ENCODE data around the gene PDLIM3.

The PDLIM3 gene

DNA sequence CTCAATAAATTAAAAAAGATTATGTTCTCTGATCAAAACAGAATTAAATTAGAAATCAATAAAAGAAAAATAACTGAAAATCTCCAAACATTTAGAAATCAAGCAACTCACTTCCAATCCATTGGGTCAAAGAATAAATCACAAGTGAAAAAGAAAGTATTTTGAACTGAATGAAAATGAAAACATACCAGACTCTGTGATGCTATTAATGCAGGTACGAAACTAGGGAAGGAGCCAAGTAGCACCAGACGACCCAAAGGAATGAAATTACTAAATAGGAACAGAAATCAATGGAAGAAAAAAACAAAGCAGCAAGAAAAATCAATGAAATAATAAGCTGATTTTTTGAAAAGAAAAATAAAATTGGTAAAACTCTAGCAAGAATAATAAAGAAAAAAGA lies 79.2 kb downstream of the PDLIM3 start:
- Histone ChIP-seq H3K4me2 (ENCODE audit: low read length) (no peak overlapping the region), H3F3A (ENCODE audit: control insufficient read depth, insufficient read depth) (no peaks in the 10 kb centered on the region), H3K36me3 (ENCODE audit: control insufficient read depth, low read length) (no peaks in the 10 kb centered on the region), H4K20me1 (ENCODE audit: control insufficient read depth, insufficient read depth, low read depth, low read length) (no peaks in the 10 kb centered on the region), H3K27me3 (ENCODE audit: control insufficient read depth, low read length) (peaks cover 33% of the 10 kb centered on the region), H3K9me2 (replicated peaks; ENCODE audit: control insufficient read depth, low read length) (no peaks in the 10 kb centered on the region), H3K9me3 (ENCODE audit: control insufficient read depth, insufficient read depth, low read length) (no peaks in the 10 kb centered on the region), H3K4me1 (ENCODE audit: control insufficient read depth, low read length) (no peaks in the 10 kb centered on the region), H3K27ac (ENCODE audit: low read depth, low read length) (no peak overlapping the region), H3K79me2 (ENCODE audit: control insufficient read depth, low read length) (no peaks in the 10 kb centered on the region), H3K4me3 (ENCODE audit: low read length) (no peak overlapping the region)
- no peak for TF ChIP-seq EZH2phosphoT487 (IDR thresholded peaks at IDR 0.05; ENCODE audit: borderline replicate concordance, low read length)
- TF ChIP-seq, protein P1, sequence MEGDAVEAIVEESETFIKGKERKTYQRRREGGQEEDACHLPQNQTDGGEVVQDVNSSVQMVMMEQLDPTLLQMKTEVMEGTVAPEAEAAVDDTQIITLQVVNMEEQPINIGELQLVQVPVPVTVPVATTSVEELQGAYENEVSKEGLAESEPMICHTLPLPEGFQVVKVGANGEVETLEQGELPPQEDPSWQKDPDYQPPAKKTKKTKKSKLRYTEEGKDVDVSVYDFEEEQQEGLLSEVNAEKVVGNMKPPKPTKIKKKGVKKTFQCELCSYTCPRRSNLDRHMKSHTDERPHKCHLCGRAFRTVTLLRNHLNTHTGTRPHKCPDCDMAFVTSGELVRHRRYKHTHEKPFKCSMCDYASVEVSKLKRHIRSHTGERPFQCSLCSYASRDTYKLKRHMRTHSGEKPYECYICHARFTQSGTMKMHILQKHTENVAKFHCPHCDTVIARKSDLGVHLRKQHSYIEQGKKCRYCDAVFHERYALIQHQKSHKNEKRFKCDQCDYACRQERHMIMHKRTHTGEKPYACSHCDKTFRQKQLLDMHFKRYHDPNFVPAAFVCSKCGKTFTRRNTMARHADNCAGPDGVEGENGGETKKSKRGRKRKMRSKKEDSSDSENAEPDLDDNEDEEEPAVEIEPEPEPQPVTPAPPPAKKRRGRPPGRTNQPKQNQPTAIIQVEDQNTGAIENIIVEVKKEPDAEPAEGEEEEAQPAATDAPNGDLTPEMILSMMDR (IDR thresholded peaks at IDR 0.05; ENCODE audit: low read depth, low read length, poor library complexity, severe bottlenecking) = no peak

Data from DOHH2 (cell line).